Measurements from ENCODE around the gene TOMM70.
"Not testable (repeated sequence)": the region's sequence is repeated elsewhere in the genome, so short reads cannot be mapped to it uniquely, and the experiment has no call there.

Gene TOMM70

GRCh38 chr3:100331660-100332059 is 69.2 kb downstream of the TOMM70 start:
- TF ChIP-seq CTCF (IDR thresholded peaks at IDR 0.05; ENCODE audit: low read length): no peak
- TF ChIP-seq EZH2 (IDR thresholded peaks at IDR 0.05; ENCODE audit: borderline replicate concordance, low read length): no peak
- H3K4me2 ChIP-seq (ENCODE audit: low read length): no peak overlapping the region
- no peaks in the 10 kb centered on the region for H3K27me3 ChIP-seq (ENCODE audit: insufficient read depth, low read length)
- no peak overlapping the region for H3K4me3 ChIP-seq (ENCODE audit: low read depth, low read length, poor library complexity, severe bottlenecking)
- no peaks in the 10 kb centered on the region for H3F3A ChIP-seq (ENCODE audit: insufficient read depth, low read length)
- H3K9ac ChIP-seq (ENCODE audit: low read length): no peak overlapping the region
- no peaks in the 10 kb centered on the region for H4K20me1 ChIP-seq (ENCODE audit: insufficient read depth, low read length)
- H3K79me2 ChIP-seq (ENCODE audit: insufficient read depth, low read length): no peaks in the 10 kb centered on the region
- H3K4me1 ChIP-seq (ENCODE audit: insufficient read depth, low read length, severe bottlenecking): peaks cover 28% of the 10 kb centered on the region
- no peak overlapping the region for H3K27ac ChIP-seq (ENCODE audit: low read depth, low read length, poor library complexity, severe bottlenecking)
- no peaks in the 10 kb centered on the region for H3K9me3 ChIP-seq (ENCODE audit: low read length)
- no peaks in the 10 kb centered on the region for H3K36me3 ChIP-seq (ENCODE audit: insufficient read depth, low read length)
- no peak overlapping the region for H2AFZ ChIP-seq (ENCODE audit: low read length)
- H3K9me2 ChIP-seq (ENCODE audit: low read depth, low read length): no peaks in the 10 kb centered on the region

GRCh38 chr3:100330651-100331050 is 70.2 kb downstream of the TOMM70 start:
- Histone ChIP-seq H3F3A (ENCODE audit: insufficient read depth, low read length) (no peaks in the 10 kb centered on the region), H3K9ac (ENCODE audit: low read length) (no peak overlapping the region), H3K4me2 (ENCODE audit: low read length) (no peak overlapping the region), H4K20me1 (ENCODE audit: insufficient read depth, low read length) (no peaks in the 10 kb centered on the region), H3K36me3 (ENCODE audit: insufficient read depth, low read length) (peaks cover 3% of the 10 kb centered on the region), H3K79me2 (ENCODE audit: insufficient read depth, low read length) (no peaks in the 10 kb centered on the region), H2AFZ (ENCODE audit: low read length) (no peak overlapping the region), H3K9me3 (ENCODE audit: low read length) (no peaks in the 10 kb centered on the region), H3K4me1 (ENCODE audit: insufficient read depth, low read length, severe bottlenecking) (peaks cover 22% of the 10 kb centered on the region), H3K27me3 (ENCODE audit: insufficient read depth, low read length) (no peaks in the 10 kb centered on the region), H3K4me3 (ENCODE audit: low read depth, low read length, poor library complexity, severe bottlenecking) (no peak overlapping the region), H3K9me2 (ENCODE audit: low read depth, low read length) (no peaks in the 10 kb centered on the region), H3K27ac (ENCODE audit: low read depth, low read length, poor library complexity, severe bottlenecking) (no peak overlapping the region)
- TF ChIP-seq CTCF (IDR thresholded peaks at IDR 0.05; ENCODE audit: low read length): no peak
- no peak for TF ChIP-seq EZH2 (IDR thresholded peaks at IDR 0.05; ENCODE audit: borderline replicate concordance, low read length)

- Histone ChIP-seq H3K9me2 (ENCODE audit: low read depth, low read length) (no peaks in the 10 kb centered on the region), H3K27ac (ENCODE audit: low read depth, low read length, poor library complexity, severe bottlenecking) (no peak overlapping the region), H3K4me3 (ENCODE audit: low read depth, low read length, poor library complexity, severe bottlenecking) (no peak overlapping the region), H3F3A (ENCODE audit: insufficient read depth, low read length) (no peaks in the 10 kb centered on the region), H3K4me1 (ENCODE audit: insufficient read depth, low read length, severe bottlenecking) (peaks cover 16% of the 10 kb centered on the region), H2AFZ (ENCODE audit: low read length) (no peak overlapping the region), H3K9ac (ENCODE audit: low read length) (no peak overlapping the region), H3K4me2 (ENCODE audit: low read length) (no peak overlapping the region), H3K36me3 (ENCODE audit: insufficient read depth, low read length) (peaks cover 6% of the 10 kb centered on the region), H3K79me2 (ENCODE audit: insufficient read depth, low read length) (no peaks in the 10 kb centered on the region), H3K27me3 (ENCODE audit: insufficient read depth, low read length) (no peaks in the 10 kb centered on the region), H3K9me3 (ENCODE audit: low read length) (no peaks in the 10 kb centered on the region), H4K20me1 (ENCODE audit: insufficient read depth, low read length) (no peaks in the 10 kb centered on the region)
- TF ChIP-seq CTCF (IDR thresholded peaks at IDR 0.05; ENCODE audit: low read length) (no peak), EZH2 (IDR thresholded peaks at IDR 0.05; ENCODE audit: borderline replicate concordance, low read length) (no peak)
These were observed 70.9 kb downstream of the TOMM70 start for GRCh38 chr3:100329800-100330489.

- H3K9ac ChIP-seq (ENCODE audit: low read length): not testable (repeated sequence)
These were observed 73.5 kb downstream of the TOMM70 start for GRCh38 chr3:100327377-100327776.

More at GRCh38 chr3:100327377-100327776, 73.5 kb downstream of the TOMM70 start:
- H3K9me2 ChIP-seq (ENCODE audit: low read depth, low read length); H4K20me1 ChIP-seq (ENCODE audit: insufficient read depth, low read length); H2AFZ ChIP-seq (ENCODE audit: low read length); H3K36me3 ChIP-seq (ENCODE audit: insufficient read depth, low read length); H3K79me2 ChIP-seq (ENCODE audit: insufficient read depth, low read length); H3F3A ChIP-seq (ENCODE audit: insufficient read depth, low read length); H3K4me1 ChIP-seq (ENCODE audit: insufficient read depth, low read length, severe bottlenecking); H3K27me3 ChIP-seq (ENCODE audit: insufficient read depth, low read length); H3K4me2 ChIP-seq (ENCODE audit: low read length); H3K9me3 ChIP-seq (ENCODE audit: low read length); H3K27ac ChIP-seq (ENCODE audit: low read depth, low read length, poor library complexity, severe bottlenecking); H3K4me3 ChIP-seq (ENCODE audit: low read depth, low read length, poor library complexity, severe bottlenecking): not testable (repeated sequence)
